ENCODE data around the gene NXPH2.

Gene NXPH2

DNA sequence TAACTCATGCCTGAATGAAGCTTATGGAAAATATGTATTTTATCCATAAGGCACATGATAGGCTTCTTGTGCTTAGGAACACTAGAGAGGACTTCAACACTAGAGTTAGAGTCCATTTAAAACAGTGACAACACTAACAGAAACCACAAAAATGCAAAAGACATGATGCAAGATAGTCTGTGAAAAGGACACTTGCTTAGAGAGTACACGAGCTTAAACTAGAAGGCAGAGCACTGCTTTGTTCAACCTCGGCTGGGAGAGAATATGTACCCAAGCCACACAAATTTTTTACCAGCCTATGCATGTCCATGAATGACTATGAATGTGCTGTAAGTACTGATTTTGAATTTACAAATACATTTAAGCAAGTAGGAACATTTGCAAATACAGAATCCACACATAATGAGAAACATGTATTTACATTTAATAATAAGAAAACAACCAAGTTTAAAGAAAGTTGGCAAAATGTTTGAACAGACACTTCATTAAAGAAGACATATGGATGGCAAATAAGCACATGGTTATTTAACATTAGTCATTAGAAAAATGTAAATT is 148.0 kb downstream of the NXPH2 start:
- no peak for DNase-seq

- DNase-seq = no peak
These were observed 150.0 kb downstream of the NXPH2 start for GRCh38 chr2:138630164-138630563.

DNA sequence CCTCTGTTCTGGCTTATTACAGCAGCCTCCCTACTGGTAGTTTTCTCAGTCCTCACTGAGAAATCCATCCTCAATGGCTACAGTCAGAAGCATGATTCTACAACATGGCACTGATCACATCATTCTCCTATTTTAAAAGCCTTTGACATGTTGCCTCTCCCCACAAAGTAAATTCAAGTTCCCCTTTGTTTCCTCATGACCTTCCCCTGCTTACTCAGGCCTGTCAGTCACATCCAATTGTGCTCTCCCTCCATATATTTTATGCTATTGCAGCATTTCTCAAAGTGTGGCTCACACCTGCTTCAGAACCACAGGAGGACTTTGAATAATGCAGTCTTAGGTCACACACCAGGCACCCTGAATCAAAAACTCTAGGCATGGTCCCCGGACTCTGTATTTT is 154.0 kb downstream of the NXPH2 start:
- no peak for DNase-seq

DNA sequence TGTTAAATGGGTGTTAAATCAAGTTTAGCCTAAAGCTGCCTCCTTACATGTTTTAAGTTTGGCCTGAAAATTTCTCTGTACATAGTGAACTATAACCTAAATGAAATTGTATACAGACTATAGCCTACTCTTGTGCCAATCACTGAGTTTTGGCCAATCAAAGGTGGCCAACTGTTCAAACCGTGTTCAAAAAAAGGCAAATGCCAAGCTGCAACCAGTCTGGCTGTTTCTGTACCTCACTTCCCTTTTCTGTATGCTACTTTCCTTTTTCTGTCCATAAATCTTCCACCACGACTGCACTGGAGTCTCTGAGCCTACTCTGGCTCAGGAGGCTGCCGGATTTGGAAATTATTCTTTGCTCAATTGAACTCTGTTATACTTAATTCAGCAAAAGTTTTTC is 157.6 kb downstream of the NXPH2 start:
- no peak for DNase-seq

GRCh38 chr2:138621139-138621538 is 159.1 kb downstream of the NXPH2 start:
- no peak for DNase-seq

DNA sequence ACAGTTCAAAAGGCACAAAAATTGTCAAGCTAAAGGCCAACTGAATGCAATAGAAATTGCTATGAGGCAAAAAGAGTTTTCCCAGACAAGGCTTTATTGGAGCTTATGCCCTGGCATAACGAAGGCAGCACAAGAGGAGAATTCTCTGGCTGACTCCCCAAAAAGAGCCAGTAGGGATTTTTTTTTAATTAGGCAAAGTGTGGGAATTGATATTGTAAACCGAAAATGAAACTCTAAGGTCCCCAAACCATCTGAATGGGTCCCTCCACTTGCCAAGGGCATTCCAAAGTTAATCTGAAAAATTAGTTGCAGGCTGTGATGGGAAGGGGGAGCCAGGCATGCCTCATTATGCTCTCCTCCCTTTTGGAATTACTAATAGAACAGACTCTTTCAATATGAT is 159.8 kb downstream of the NXPH2 start:
- no peak for DNase-seq
